ELR (cell line): ENCODE measurements around the gene LRRC3.
A peak's percentile ranks its signal among the peaks of the same experiment; 100 is the strongest.

Experiments
- DNase-seq: peaks from one replicate; pipeline ENCODE4 v3.0.0-alpha.2; 2015; ENCODE audit warnings: low read depth

LRRC3 gene

GRCh38 chr21:44440241-44441040 is 14.9 kb upstream of the LRRC3 start:
- DNase-seq: no peak

GRCh38 chr21:44441041-44441400 is 14.3 kb upstream of the LRRC3 start:
- no peak for DNase-seq

GRCh38 chr21:44441581-44442265 is 13.6 kb upstream of the LRRC3 start:
- no peak for DNase-seq

GRCh38 chr21:44442266-44443125 is 12.8 kb upstream of the LRRC3 start:
- no peak for DNase-seq

GRCh38 chr21:44443291-44443890 is 11.9 kb upstream of the LRRC3 start:
- no peak for DNase-seq

- DNase-seq: no peak
These were observed 11.4 kb upstream of the LRRC3 start for GRCh38 chr21:44443891-44444285.

- DNase-seq: peak; percentile 6
These were observed 10.9 kb upstream of the LRRC3 start for GRCh38 chr21:44444286-44444931.

GRCh38 chr21:44445145-44445812 is 10.0 kb upstream of the LRRC3 start:
- DNase-seq: no peak

GRCh38 chr21:44448651-44449131 is 6.6 kb upstream of the LRRC3 start:
- no peak for DNase-seq

GRCh38 chr21:44449473-44450363 is 5.6 kb upstream of the LRRC3 start:
- no peak for DNase-seq

GRCh38 chr21:44450402-44450801 is 4.9 kb upstream of the LRRC3 start:
- no peak for DNase-seq

- DNase-seq: no peak
These were observed 4.3 kb upstream of the LRRC3 start for GRCh38 chr21:44450999-44451398.

- no peak for DNase-seq
These were observed 2.2 kb upstream of the LRRC3 start for GRCh38 chr21:44453120-44453519.

- DNase-seq: no peak
These were observed 1.3 kb upstream of the LRRC3 start for GRCh38 chr21:44454058-44454457.

GRCh38 chr21:44455524-44456213 is 359 bp downstream of the LRRC3 start:
- peak; percentile 4 for DNase-seq

GRCh38 chr21:44456214-44456914 is 1.1 kb downstream of the LRRC3 start:
- DNase-seq: no peak

GRCh38 chr21:44456915-44457736 is 1.8 kb downstream of the LRRC3 start:
- no peak for DNase-seq
